Keratinocyte (primary cell): ENCODE results near the gene NDUFA13. TPM values are rescaled to one million over a fixed set of nuclear protein-coding genes. Genes with fewer than 3 reads are reported as not detected.

Experiments
- DNase-seq: peaks from one replicate; pipeline ENCODE4 v3.0.0-alpha.2; 2011; ENCODE audit warnings: low read depth, missing footprints, low spot score
- FAIRE-seq: peaks from 2 replicates; lab custom pipeline; 2011; peaks lifted over from hg19 to GRCh38; lab: Jason Lieb, UNC
- H2AFZ ChIP-seq: 2 replicates; pipeline ENCODE4 v1.6.0; 2012; ENCODE audit warnings: low read length, control low read depth, inconsistent platforms; ENCODE audit not compliant: control insufficient read depth
- H3K27ac ChIP-seq: 2 replicates; pipeline ENCODE4 v1.5.1; 2011; ENCODE audit warnings: low read length; ENCODE audit not compliant: control insufficient read depth, insufficient read depth
- H3K27me3 ChIP-seq: 3 replicates; pipeline ENCODE4 v1.6.0; 2011; ENCODE audit warnings: low read length; ENCODE audit not compliant: control insufficient read depth, insufficient read depth; ENCODE audit errors: extremely low read depth
- H3K36me3 ChIP-seq, 2 experiments: 2 replicates in 1 of 2; 3 replicates in 1 of 2; pipeline ENCODE4 v1.5.1; 2011; ENCODE audit warnings: low read length in 2 of 2, mild to moderate bottlenecking in 1 of 2; ENCODE audit not compliant: control insufficient read depth in 2 of 2, insufficient read depth in 2 of 2; ENCODE audit errors: extremely low read depth in 1 of 2
- H3K4me1 ChIP-seq: 3 replicates; pipeline ENCODE4 v1.5.1; 2011; ENCODE audit warnings: low read length; ENCODE audit not compliant: control insufficient read depth, insufficient read depth; ENCODE audit errors: extremely low read depth
- H3K4me2 ChIP-seq: 3 replicates; pipeline ENCODE4 v1.6.0; 2011; ENCODE audit warnings: low read depth, low read length; ENCODE audit not compliant: control insufficient read depth, insufficient read depth; ENCODE audit errors: extremely low read depth
- H3K4me3 ChIP-seq, 3 experiments: fragments of 200-600 bp in 1 of 3; sonication (generic) in 1 of 3; 2 replicates in 2 of 3; 3 replicates in 1 of 3; pipeline ENCODE4 v1.5.1; 2011 to 2016; ENCODE audit warnings: low read length in 3 of 3, mild to moderate bottlenecking in 3 of 3, control low read depth in 2 of 3, inconsistent platforms in 1 of 3, low read depth in 1 of 3, mixed read lengths in 1 of 3, mixed run types in 1 of 3, moderate library complexity in 1 of 3; ENCODE audit not compliant: control insufficient read depth in 2 of 3, insufficient read depth in 2 of 3; ENCODE audit errors: extremely low read depth in 1 of 3
- H3K79me2 ChIP-seq: 2 replicates; pipeline ENCODE4 v1.6.0; 2012; ENCODE audit warnings: low read length; ENCODE audit not compliant: control insufficient read depth, insufficient read depth
- H3K9ac ChIP-seq: 3 replicates; pipeline ENCODE4 v1.6.0; 2011; ENCODE audit warnings: low read length; ENCODE audit not compliant: control insufficient read depth, insufficient read depth; ENCODE audit errors: extremely low read depth
- H3K9me1 ChIP-seq: 3 replicates; pipeline ENCODE4 v1.6.0; 2011; ENCODE audit warnings: low read length; ENCODE audit not compliant: control insufficient read depth, insufficient read depth; ENCODE audit errors: extremely low read depth
- H3K9me3 ChIP-seq: 2 replicates; pipeline ENCODE4 v1.5.1; 2012; ENCODE audit warnings: low read depth, low read length; ENCODE audit not compliant: control insufficient read depth
- H4K20me1 ChIP-seq: 3 replicates; pipeline ENCODE4 v1.6.0; 2011; ENCODE audit warnings: low read length; ENCODE audit not compliant: control insufficient read depth, insufficient read depth; ENCODE audit errors: extremely low read depth
- EZH2 ChIP-seq: IDR thresholded peaks from one replicate; pipeline ENCODE4 v1.6.1; 2012; ENCODE audit warnings: inconsistent platforms, mild to moderate bottlenecking, low read length, moderate library complexity
- dilution Hi-C: fragments of 300-500 bp; cut with MboI; formaldehyde crosslinking; loops from one replicate; pipeline ENCODE4 v1.7.0; 2020; ENCODE audit warnings: low sequenced_read_pairs; ENCODE audit not compliant: extremely low pct_ligation_motif_present
- polyA plus RNA-seq, 5 experiments: library from polyadenylated mRNA; depleted of rRNA in 3 of 5; stranded (reverse) in 3 of 5; stranded (forward) in 1 of 5; unstranded in 1 of 5; fragments of >200 nt; gene quantifications; 1 replicate in 1 of 5; 2 replicates in 3 of 5; 3 replicates in 1 of 5; pipeline versions ENCODE4 v1.2.1 to v1.2.3, GENCODE V29; 2011 to 2012; ENCODE audit warnings: missing spikeins in 2 of 5, low read depth in 1 of 5, low replicate concordance in 1 of 5
- TF ChIP-seq, protein P1 (sequence below), 3 experiments: IDR thresholded peaks in 1 of 3; conservative IDR thresholded peaks in 1 of 3; optimal IDR thresholded peaks in 1 of 3; 2 replicates in 2 of 3; 3 replicates in 1 of 3; pipeline versions ENCODE3 to v1.5.1; 2011; ENCODE audit warnings: low read length in 3 of 3, mild to moderate bottlenecking in 3 of 3, moderate library complexity in 2 of 3, control low read depth in 1 of 3, inconsistent platforms in 1 of 3; ENCODE audit not compliant: insufficient read depth in 2 of 3; ENCODE audit errors: extremely low read depth in 1 of 3

Gene NDUFA13
- polyA plus RNA-seq, 1 donor (not counting 4 experiments of a cell fraction or from before 2014, with no cell fraction given), result 343 TPM

DNA sequence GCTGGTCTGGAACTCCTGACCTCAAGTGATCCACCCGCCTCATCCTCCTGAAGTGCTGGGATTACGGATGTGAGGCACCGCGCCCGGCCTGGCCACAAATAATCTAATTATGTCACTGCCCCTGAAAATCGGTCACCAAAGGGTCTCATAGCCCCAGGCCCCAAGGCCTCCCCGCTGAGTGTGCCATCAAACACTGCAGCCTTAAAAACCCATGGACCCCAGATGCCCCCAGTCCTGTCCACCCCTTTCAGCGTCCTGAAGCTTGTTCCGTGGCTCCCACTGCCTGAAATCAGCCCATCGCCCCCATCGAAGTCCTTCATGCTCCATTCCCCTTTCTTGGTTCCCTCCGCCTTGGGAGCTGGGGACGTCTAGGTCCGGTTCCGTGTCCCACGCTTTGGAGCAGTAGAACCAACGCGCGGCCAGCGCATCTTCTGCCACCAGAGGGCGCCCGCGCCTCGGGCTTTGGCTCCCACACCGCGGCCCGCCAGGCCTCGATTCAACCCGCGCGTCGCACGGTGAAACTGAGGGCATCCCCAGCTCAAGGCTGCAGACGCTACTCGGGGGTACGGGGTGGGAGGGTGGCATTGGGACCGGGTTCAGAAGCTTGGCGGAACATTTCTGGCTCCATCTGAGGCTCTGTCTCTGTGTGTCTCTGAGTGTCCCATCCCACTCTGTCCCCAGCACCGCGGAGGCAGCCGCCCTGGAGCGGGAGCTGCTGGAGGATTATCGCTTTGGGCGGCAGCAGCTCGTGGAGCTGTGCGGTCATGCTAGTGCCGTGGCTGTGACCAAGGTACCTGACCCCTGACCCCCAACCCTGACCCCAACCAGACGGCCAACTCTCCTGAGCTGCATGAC, 16.2 kb downstream of the NDUFA13 start:
- dilution Hi-C loops, result no loop called here

DNA sequence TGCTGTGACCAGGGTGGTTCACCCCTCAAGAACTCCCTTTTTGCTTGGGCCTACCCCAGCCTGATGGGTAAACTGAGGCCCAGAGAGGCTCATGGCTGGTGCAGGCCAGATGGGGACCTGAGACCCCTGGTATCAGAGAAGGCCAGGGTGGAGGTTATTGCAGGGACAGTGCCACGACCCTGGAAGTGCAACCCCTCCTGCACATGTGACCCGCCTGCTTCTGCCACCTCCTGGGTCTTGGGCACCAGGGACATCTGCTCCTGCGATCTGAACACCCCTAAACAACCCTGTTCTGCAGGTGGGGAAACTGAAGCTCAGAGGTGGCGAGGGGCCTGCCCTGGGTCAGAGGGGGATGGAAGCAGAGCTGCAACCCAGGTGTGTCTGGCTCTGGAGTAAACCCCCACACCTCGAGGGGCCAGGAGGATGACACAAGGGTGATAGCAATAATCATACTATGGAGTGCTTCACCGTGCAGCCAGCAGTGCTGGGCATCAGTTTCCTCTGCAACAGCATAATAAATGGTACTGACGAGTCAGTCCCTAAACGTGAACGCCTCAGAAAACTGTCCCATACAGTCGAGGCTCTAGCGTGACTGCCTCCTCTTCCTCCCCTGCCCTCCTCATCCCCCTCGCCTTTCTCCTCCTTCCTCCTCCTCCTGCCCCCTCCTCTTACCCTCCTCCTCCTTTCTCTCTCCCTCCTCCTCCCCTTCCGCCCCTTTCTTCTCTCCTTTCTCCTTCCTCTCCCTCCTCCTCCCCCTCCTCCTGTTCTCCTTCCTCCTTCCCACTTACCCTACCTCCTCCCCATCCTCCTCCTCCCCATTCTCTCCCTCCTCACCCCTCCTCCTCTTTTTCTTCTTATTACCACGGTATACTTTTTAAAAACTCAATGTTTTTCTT, 17.0 kb downstream of the NDUFA13 start:
- peaks cover 10% of the 10 kb centered on the region for H3K27me3 ChIP-seq
- H3K9me1 ChIP-seq, result no peaks in the 10 kb centered on the region
- H3K36me3 ChIP-seq, result peaks cover 0 to 6% of the 10 kb centered on the region in 2 experiments
- FAIRE-seq, result no peak
- H3K9me3 ChIP-seq, result no peaks in the 10 kb centered on the region
- no peak overlapping the region for H3K4me3 ChIP-seq
- DNase-seq, result no peak
- H3K79me2 ChIP-seq, result no peaks in the 10 kb centered on the region
- dilution Hi-C loops, result no loop called here
- no peak overlapping the region for H3K27ac ChIP-seq
- H4K20me1 ChIP-seq, result no peaks in the 10 kb centered on the region
- H2AFZ ChIP-seq, result no peak overlapping the region
- no peak overlapping the region for H3K4me2 ChIP-seq
- TF ChIP-seq, protein P1, sequence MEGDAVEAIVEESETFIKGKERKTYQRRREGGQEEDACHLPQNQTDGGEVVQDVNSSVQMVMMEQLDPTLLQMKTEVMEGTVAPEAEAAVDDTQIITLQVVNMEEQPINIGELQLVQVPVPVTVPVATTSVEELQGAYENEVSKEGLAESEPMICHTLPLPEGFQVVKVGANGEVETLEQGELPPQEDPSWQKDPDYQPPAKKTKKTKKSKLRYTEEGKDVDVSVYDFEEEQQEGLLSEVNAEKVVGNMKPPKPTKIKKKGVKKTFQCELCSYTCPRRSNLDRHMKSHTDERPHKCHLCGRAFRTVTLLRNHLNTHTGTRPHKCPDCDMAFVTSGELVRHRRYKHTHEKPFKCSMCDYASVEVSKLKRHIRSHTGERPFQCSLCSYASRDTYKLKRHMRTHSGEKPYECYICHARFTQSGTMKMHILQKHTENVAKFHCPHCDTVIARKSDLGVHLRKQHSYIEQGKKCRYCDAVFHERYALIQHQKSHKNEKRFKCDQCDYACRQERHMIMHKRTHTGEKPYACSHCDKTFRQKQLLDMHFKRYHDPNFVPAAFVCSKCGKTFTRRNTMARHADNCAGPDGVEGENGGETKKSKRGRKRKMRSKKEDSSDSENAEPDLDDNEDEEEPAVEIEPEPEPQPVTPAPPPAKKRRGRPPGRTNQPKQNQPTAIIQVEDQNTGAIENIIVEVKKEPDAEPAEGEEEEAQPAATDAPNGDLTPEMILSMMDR (optimal IDR thresholded peaks at IDR 0.05 in 1 of 3, IDR thresholded peaks at IDR 0.05 in 1 of 3, conservative IDR thresholded peaks at IDR 0.05 in 1 of 3; ENCODE audit: extremely low read depth in 1 of 3, insufficient read depth in 2 of 3, low read length in 3 of 3), result no peak
- TF ChIP-seq EZH2, result no peak
- no peak overlapping the region for H3K9ac ChIP-seq
- H3K4me1 ChIP-seq, result peaks cover 5% of the 10 kb centered on the region

More for the DNA sequence above, 16.2 kb downstream of the NDUFA13 start:
- peaks cover 2% of the 10 kb centered on the region for H3K4me1 ChIP-seq
- no peak overlapping the region for H3K4me2 ChIP-seq
- TF ChIP-seq, protein P1 (optimal IDR thresholded peaks at IDR 0.05 in 1 of 3, IDR thresholded peaks at IDR 0.05 in 1 of 3, conservative IDR thresholded peaks at IDR 0.05 in 1 of 3; ENCODE audit: extremely low read depth in 1 of 3, insufficient read depth in 2 of 3, low read length in 3 of 3), result peak; percentile 88 to 100 (median 92)
- TF ChIP-seq EZH2, result no peak
- no peak overlapping the region for H2AFZ ChIP-seq
- H3K27ac ChIP-seq, result no peak overlapping the region
- no peaks in the 10 kb centered on the region for H3K79me2 ChIP-seq
- no peak overlapping the region for H3K9ac ChIP-seq
- FAIRE-seq, result no peak
- no peak for DNase-seq
- no peaks in the 10 kb centered on the region for H3K9me3 ChIP-seq
- peaks cover 1% of the 10 kb centered on the region for H3K27me3 ChIP-seq
- no peaks in the 10 kb centered on the region for H4K20me1 ChIP-seq
- peaks cover 0 to 12% of the 10 kb centered on the region in 2 experiments for H3K36me3 ChIP-seq
- H3K9me1 ChIP-seq, result no peaks in the 10 kb centered on the region
- no peak overlapping the region for H3K4me3 ChIP-seq
